GM19240 (cell line): ENCODE measurements around the gene FBXO10.
"Not testable (repeated sequence)": the region's sequence is repeated elsewhere in the genome, so short reads cannot be mapped to it uniquely, and the experiment has no call there.

Experiments
- DNase-seq: peaks from one replicate; pipeline ENCODE4 v3.0.0; 2011; ENCODE audit warnings: low spot score; ENCODE audit not compliant: insufficient read length

Gene FBXO10

DNA sequence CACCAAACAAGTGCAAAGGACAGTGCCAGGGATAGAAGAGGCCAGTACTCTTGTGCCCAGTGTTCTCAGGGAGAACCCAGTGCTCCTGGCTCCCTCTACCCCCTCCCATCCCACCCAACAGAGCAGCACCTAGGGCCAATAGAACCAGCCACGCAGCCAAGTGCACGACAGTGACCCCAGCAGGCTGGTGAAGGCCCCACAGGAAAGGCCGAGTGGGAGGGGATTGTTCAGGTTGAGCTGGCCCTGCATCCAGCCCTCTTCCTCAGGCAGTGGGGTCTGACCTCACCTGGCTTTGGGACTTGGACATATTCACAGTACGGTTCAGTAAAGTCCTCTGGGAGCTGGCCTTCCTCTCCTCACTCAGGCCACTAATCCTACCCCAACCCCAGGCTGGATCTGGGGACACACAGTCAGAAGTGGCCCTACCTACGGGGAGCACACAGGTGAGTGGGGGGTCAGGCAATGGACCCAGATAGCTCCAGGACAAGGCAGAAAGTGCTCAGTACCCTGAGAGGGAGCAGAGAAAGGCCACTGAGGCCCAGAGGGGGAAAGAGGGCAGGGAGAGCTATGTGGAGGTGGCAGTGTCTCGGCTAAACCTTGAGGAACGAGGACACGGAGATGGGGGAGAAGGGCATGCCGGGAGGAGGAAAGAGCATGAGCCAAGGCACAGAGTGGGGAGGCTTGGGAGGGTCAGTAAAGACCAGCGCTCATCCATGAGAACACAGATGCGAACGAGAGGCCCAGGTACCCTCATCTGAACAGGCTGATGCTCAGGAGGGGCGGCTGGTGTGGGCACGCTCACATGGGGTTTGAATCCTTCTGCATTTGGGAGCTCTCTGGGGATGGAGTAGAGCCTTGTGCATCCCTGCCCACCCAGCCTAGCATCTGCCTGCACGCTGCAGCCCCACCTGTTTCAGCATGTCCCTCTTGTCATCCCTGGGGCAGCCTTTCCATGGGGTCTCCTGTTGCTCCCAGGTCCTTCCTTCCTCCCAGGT, 64.9 kb downstream of the FBXO10 start:
- no peak for DNase-seq

DNA sequence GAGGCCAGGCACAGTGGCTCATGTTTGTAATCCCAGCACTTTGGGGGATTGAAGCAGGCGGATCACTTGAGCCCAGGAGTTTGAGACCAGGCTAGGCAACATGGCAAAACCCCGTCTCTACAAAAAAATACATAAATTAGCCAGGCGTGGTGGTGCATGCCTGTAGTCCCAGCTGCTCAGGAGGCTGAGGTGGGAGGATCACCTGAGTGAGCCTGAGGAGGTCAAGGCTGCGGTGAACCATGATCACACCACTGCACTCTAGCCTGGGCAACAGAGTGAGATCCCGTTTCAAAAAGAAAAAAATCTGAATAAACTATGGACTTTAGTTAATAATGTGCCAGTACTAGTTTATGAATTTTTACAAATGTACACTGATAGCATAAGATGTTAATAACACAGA, 66.1 kb downstream of the FBXO10 start:
- DNase-seq, result not testable (repeated sequence)

DNA sequence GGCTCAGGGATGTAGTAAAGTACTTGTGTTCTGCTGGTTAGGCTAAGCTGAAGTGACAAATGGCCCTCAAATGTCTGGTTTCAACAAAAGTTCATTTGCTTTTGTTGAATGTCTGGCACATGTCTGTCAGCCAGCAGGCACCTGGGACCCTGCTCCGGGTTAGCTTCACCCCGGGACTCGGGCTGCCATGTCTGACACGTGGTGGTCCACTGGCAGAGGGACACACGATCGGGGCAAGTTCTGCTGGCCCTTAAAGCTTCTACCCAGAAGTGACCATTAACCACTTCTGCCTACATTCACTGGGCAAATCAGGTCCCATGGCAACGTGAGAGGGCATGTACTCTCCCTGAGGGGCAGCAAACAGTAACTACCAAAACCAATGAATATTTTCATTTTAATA, 66.6 kb downstream of the FBXO10 start:
- DNase-seq, result no peak

DNA sequence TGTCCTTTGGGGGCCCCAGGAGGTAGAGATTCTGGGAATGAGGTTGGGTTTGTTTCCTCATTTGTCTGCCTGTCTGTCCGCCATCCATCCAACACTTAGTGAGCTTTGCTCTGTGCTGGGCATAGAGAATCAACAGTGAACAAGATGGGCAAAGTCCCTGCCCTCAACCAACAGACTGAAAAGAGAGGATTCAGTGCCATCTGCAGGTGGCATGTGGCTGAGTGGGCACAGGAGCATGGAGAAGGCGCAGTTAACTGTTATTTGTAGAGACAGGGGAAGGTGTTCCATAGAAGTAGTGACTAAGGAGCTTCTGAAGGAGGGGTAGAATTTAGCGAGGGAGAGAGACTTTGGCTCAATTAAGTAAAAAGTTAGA, 67.4 kb downstream of the FBXO10 start:
- no peak for DNase-seq

DNA sequence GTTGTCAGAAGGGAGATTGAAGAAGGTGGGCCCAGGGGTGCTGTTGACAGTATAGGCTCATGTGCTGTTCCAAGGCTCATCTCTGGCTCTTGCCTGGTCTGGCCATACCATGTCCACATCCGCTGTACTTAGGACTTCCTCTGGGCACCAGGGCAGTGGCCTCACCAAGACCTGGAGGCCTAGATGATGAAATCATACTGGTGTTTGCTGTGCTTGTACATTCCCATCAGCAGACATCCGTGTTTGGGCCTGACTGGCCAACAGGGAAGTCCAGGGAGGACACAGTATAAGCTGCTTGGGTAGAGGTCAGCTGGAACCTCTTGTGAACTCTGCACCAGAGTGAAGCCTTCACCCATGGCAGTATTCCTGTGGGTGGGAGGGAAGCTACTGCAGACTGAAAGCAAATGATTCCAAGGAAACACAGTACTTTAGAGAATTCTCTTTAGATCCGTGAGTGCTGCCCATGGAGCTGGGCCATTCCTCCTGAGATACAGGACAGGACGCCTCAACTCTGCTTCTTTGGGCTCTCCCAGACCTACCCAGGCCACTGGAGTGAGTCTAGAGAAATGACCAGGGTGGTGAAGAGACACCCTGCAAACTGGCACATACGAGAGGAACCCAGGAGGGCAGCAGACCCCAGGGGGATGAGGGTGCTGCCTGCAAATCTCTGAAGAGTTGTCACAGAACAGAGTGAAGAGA, 67.9 kb downstream of the FBXO10 start:
- DNase-seq, result no peak

DNA sequence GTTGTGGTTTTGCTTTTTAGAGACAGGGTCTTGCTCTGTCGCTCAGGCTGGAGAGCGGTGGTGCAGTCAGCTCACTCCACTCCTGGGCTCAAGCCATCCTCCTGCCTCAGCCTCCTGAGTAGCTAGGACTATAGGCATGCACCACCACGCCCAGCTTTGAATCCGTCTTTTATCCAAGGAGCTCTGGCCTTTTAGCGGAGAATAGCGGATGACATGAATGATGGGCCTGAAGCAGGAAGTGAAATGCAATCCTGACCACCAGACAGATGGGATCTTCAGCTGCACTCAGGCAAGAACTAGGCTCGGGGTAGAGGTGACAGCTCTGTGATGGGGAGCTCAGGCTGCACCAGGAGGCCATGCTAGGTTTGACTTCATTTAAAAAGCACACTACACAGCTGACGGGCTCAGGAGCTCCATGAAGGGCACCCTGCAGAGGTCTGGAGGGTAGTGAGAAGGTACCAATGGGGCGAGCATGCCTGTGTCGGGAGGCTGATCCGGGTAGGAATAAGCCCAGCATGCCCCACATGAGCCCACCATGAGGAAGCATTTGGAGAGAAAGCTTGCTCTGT, 68.5 kb downstream of the FBXO10 start:
- no peak for DNase-seq

DNA sequence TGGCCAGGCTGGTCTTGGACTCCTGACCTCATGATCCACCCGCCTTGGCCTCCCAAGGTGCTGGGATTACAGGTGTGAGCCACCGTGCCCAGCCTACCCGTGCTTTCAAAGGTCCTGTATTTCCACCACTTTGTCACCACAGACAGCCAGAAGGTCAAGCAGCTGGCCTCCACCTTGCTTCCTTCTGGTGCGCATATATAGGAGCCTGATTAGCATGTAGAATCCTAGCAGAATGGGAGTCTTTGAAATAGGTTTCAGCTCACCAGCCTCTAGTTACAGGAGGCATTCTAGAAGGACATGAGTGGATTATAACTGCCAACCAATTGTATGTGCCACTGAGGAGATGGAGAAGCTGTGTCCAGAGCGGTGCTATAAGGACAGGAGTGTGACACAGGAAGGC, 71.6 kb downstream of the FBXO10 start:
- DNase-seq, result no peak

DNA sequence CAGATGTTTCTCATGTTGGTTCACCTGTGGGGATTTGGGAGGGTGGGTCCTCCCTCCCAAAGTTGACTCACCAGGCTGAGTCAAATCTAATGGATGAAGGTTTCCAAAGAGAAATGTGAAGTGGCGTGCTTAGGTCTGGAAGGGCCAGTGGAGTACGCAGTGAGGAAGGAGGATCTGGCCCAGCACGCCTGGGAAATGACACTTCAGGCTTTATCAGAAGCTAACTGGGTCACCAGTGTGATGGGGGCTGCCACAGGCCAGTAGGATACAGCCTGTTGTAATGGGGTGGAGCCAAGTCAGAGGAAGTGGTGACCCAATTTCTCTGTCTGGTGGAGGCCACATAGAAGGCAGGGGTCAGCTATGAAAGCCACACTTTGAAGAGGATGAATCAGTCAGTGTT, 72.4 kb downstream of the FBXO10 start:
- DNase-seq, result no peak

DNA sequence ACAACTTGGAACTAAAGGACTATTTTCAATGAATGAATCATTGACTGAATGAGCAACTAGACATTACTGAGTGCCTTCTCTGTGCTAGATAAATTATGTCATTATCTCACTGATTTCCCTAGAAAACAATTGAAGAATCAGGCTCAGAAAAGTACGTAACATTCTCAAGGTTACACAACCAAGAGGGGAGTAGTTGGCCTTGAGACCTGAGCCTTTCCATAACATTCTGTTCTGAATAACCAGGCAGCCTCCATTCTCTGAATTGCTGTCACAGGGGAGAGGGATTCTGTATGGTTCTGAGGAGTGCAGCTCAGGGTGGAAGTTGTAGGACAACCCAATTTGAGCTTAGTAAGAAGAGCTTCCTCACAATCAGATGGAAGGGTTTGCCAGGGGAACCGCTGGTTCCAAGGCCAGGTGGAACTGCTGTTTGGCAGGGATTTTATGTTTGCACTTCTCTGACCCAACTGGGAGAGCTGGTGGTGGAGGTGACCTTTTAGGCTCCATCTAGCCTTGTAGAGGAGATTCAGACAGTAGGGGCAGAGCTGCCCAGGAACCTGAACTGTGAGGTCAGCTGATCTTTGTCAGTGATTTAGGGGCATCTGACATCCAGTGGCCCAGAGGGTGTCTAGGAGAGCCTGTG, 74.1 kb downstream of the FBXO10 start:
- no peak for DNase-seq

DNA sequence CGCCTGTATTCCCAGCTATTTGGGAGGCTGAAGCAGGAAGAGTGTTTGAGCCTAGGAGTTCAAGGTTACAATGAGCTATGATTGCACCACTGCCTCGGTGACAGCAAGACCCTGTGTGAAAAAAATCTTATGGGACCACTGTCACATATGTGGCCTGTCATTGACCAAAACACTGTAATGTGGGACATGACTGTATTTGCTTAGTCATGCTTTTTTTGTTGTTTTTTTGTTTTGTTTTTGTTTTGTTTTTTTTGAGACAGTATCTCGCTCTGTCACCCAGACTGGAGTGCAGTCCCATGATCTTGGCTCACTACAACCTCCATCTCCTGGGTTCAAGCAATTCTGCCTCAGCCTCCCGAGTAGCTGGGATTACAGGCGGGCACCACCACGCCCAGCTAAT, 76.9 kb downstream of the FBXO10 start:
- DNase-seq, result no peak

DNA sequence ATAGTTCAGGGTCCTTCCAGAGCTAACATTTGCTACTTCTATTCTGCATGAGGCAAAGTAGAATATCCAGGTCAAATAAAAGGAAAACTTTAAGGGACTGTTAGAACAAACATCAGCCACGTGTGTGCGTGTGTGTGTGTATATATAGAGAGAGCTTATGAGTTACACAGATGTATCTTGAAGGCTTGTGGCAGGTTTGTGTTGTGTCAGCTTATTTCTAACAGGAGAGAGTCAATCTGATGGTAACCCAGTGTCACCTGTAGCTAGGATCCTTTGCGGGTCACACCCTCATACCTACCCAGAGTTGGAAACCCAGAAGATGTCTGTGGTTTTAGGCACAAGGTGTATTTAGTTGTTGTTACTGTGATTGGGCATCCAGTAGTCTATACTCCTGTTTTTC, 77.7 kb downstream of the FBXO10 start:
- no peak for DNase-seq

DNA sequence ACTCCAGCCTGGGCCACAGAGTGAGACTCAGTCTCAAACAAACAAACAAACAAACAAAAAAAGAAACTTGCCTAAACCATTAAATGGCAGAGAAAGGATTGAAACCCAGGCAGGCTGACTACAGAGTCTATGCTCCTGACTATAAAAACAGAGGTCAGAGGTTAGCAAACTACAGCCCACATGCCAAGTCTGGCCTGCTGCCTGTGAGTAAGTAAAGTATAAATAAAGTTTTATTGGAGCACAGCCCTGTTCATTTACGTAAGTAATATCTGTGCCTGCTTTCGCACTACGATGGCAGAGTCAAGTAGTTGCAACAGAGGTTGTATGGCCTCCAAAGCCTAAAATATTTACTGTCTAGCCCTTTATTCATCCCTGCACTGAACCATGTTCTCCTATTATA, 78.9 kb downstream of the FBXO10 start:
- DNase-seq, result no peak

DNA sequence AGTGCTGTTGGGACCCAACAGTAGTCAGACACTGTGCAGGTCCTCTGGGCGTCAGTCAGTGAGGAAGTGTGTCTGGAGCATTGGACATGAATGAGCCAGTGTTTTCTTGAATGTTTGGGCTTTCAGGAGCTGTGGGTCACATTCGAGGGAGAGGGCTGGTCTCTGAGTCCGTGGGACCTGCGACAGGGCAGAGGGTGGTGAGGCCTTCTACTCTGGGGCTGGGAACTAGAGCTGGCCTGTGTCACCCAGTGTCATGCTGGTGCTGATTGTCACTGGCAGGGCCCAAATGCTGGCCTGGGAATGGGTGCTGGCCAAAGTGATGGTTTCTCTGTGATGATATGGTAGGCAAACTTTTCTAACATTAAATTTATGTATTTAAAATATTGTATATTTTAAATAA, 80.2 kb downstream of the FBXO10 start:
- DNase-seq, result no peak

DNA sequence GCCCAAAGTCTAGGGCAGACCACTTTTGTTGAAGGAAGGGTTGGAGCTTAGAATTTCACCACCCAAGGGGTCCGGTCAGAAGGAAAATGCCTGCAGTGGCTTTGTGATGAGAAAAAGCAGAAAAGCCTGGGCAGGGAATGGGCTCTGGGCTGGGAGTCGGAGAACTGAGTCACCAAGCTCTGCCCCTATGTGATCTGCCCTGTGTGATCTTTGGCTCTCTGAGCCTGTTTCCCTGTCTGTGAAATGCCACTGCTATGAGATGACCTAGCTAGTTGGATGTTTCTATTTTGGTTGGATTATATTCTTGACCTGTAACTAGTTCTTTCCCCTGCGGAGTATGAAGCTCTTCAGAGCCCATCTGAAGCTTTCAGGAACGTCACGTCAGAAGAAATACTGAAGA, 80.6 kb downstream of the FBXO10 start:
- DNase-seq, result no peak

DNA sequence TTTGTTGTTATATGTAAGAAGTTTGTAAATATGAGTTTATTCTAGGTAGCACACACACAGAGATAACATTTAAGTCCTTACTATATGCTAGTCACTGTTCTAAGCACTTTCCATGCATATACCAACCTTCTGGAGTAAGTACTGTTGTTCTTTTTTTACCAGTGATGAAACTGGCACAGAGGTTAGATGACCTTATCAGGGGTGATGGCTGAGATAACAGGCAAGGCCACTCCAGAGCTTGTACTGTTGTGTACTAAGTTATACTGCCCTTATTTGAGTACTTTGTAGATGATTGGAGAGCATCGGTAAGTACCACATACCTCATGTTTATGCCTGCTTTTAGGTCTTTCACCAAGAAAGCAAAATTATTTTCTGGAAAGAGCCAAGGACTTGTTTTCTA, 84.2 kb downstream of the FBXO10 start:
- no peak for DNase-seq

DNA sequence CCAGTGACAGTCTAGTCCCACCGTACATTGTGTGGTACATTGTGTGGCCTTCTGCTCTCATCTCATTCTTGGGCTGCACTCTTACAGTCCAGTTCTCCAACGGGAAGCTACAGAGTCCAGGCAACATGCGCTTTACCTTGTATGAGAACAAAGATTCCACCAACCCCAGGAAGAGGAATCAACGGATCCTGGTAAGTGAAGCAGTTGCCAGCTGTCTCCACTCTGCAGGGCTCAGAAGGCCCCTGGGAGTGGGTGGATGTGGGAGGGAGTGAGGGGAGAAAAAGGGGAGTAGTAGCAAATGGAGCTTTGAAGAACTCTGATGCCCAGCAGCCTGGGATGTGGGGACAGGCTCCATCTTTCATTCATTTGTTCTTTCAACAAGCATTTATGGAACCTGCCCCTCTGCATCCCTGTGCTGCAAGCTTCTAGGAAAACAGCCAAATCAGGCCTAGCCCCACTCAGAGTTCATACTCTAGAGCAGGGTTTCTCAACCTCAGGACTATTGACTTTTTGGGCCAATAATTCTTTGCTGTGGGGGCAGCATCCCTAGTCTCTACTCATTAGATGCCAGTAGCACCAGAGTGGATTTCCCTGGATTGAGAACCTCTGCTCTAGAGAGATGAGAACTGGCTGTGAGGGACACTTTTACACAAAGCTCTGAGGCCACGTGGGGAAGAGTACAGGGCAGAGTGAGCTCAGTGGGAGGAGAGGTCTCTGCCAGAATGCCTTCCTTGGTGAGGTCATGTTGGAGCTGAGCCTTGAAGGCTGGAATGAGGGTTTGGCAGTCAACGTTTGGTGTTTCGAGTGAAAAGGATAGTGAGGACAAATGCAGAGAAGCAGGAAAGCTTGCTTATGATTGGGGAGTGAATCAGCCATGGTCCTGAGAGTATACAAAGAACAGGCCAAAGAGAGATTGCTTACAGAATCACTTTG, 89.3 kb downstream of the FBXO10 start:
- no peak for DNase-seq

DNA sequence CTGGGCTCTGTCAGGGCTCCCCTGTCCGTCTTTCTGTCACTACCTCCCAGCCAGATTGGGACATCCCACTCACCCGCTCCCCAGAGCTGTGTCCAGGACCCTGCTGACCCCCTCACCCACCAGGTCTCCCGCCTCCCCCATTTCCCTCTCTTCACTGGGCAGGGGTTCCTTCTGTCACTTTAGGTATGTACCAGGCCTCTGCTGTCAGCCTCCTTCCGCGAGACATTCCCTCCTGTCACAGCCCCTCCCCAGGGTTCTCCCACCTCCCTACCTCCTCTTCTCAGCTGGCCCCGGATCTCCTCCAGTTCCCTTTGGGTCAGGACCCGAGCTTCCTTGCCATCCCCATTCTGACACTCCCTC, 89.9 kb downstream of the FBXO10 start:
- no peak for DNase-seq

DNA sequence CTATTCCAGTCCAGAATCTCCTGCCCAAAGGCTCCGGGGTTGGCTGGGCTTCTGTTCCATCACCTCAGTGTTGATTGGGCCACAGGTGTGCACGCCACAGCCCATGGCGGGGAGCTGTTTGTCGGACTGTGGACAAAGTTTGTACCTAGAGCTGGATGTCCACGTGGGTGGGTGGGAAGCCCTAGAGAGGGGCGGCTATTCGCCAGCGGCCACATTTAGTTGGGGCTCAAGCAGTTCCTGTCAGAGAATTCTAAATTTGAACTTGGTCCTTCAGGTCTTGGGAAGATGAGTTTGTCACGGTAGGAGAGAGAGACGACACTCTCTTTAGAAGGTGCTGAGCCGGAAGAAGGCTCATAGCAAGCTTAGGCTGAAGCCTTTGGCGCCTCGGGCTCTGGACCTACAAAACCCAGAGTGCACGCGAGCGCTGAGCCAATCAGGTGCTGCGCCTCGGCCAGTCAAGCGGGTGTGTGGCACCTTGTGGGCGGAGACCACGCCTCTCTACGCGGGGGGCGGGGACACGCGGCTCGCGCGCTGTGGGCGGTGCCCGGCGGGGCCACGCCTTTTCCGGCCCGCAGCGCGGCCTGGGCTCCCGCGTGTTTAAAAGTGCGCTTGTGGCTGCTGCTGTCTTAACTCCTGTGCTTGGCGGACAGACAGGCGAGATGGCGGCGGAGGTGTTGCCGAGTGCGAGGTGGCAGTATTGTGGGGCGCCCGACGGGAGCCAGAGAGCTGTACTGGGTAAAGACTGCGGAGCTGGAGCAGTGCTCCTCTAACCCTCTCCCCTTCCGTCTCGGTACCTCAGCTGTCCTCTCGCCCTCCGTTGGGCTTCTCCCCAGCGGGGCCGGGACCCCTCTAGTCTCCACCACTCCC, 90.6 kb downstream of the FBXO10 start, which contains the start of gene POLR1E:
Gene POLR1E, plus strand, starts transcription at position 560 of the 867 bp plus-strand sequence. Its CDS starts 100 bp downstream, at position 660.
- DNase-seq, result peak; percentile 98

DNA sequence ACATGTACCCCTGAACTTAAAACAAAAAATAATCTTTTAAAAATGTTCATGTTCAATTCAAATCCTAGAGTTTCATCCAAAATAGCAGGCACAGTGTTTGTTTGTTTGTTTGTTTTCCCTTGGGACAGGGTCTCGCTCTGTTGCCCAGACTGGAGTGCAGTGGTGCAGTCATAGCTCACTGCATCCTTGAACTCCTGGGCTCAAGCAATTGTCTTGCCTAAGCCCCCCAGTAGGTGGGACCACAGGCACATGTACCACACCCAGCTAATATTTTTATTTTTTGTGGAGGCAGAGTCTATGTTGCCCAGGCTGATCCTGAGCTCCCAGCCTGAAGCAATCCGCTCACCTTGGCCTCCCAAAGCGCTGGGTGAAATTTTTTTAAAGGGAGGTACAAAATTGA, 95.4 kb downstream of the FBXO10 start:
- no peak for DNase-seq
